ENCODE results near the gene CENPE. TPM values are rescaled to one million over a fixed set of nuclear protein-coding genes. Genes with fewer than 3 reads are reported as not detected.

The CENPE gene
- total RNA-seq, 2 donors from 2014 or later: 0.41 to 1.3 TPM

DNA sequence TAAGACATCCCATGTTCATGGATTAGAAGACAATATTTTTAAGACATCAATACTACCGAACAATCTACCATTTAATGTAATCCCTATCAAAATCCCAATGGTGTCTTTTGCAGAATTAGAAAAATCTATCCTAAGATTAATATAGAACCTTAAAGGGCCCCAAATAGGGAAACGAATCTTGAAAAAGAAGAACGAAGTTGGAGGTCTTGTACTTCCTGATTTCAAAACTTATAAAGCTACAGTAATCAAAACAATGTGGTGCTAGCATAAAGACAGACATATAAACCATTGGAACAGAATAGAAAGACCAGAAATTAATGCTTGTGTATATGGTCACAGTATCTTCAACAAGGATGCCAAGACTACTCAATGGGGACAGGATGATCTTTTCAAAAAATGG, 42.0 kb downstream of the CENPE start:
- H3K4me1 ChIP-seq (ENCODE audit: control insufficient read depth in 1 of 2, low read depth in 2 of 2): no peaks in the 10 kb centered on the region
- no peaks in the 10 kb centered on the region for H3K36me3 ChIP-seq
- DNase-seq (ENCODE audit: low spot score) (no peak), ATAC-seq (ENCODE audit: insufficient number of reproducible peaks, low FRiP score, low read depth) (no peak)
- H3K4me3 ChIP-seq: no peak overlapping the region
- TF ChIP-seq, protein P1, sequence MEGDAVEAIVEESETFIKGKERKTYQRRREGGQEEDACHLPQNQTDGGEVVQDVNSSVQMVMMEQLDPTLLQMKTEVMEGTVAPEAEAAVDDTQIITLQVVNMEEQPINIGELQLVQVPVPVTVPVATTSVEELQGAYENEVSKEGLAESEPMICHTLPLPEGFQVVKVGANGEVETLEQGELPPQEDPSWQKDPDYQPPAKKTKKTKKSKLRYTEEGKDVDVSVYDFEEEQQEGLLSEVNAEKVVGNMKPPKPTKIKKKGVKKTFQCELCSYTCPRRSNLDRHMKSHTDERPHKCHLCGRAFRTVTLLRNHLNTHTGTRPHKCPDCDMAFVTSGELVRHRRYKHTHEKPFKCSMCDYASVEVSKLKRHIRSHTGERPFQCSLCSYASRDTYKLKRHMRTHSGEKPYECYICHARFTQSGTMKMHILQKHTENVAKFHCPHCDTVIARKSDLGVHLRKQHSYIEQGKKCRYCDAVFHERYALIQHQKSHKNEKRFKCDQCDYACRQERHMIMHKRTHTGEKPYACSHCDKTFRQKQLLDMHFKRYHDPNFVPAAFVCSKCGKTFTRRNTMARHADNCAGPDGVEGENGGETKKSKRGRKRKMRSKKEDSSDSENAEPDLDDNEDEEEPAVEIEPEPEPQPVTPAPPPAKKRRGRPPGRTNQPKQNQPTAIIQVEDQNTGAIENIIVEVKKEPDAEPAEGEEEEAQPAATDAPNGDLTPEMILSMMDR (IDR thresholded peaks at IDR 0.05): no peak
- no peaks in the 10 kb centered on the region for H3K9me3 ChIP-seq
- H3K27ac ChIP-seq: no peak overlapping the region
- no peaks in the 10 kb centered on the region for H3K27me3 ChIP-seq (replicated peaks; ENCODE audit: insufficient read depth)

DNA sequence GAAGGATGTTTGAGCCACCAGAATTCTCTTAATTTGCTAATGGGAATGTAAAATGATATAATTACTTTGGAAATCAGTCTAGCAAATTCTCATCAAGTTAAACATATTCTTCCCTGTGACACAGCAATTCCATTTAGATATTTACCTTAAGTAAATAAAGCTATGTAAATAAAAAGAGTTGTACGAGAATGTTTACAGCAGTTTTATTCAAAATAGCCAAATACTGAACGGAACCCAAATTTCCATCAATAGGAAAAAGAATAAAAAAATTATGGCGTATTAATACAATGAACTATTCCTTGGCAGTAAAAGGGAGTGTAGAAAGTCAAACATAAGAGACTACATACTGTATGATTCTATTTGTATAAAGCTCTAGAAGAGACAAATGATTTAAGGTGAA, 45.8 kb downstream of the CENPE start:
- Histone ChIP-seq H3K27ac (no peak overlapping the region), H3K27me3 (replicated peaks; ENCODE audit: insufficient read depth) (no peaks in the 10 kb centered on the region)
- no peak for ATAC-seq (ENCODE audit: insufficient number of reproducible peaks, low FRiP score, low read depth)

DNA sequence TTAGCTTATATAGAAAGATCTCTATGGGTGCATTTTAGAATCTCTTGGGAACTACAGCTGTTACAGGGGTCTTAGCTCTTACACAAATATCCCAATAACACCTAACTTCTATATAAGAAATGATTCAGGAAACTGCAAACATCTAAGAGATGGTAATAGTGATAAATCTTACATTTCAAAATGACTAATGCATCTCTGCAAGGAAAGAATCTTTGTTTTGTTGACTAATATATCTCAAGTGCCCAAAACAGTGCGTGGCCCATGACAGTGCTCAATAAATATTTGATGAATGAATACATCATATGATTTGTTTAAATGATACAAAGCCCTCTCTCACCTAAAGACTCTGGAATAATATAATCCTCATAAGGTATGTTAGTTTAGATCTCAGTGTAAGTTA, 47.5 kb downstream of the CENPE start:
- Histone ChIP-seq H3K27ac (no peak overlapping the region), H3K36me3 (no peaks in the 10 kb centered on the region), H3K27me3 (replicated peaks; ENCODE audit: insufficient read depth) (no peaks in the 10 kb centered on the region), H3K9me3 (no peaks in the 10 kb centered on the region), H3K4me1 (ENCODE audit: control insufficient read depth in 1 of 2, low read depth in 2 of 2) (no peaks in the 10 kb centered on the region), H3K4me3 (no peak overlapping the region)
- DNase-seq (ENCODE audit: low spot score) (no peak), ATAC-seq (ENCODE audit: insufficient number of reproducible peaks, low FRiP score, low read depth) (no peak)
- TF ChIP-seq, protein P1 (IDR thresholded peaks at IDR 0.05): no peak

More for the DNA sequence above, 45.8 kb downstream of the CENPE start:
- no peak overlapping the region for H3K4me3 ChIP-seq
- no peaks in the 10 kb centered on the region for H3K4me1 ChIP-seq (ENCODE audit: control insufficient read depth in 1 of 2, low read depth in 2 of 2)
- DNase-seq (ENCODE audit: low spot score): no peak
- H3K36me3 ChIP-seq: no peaks in the 10 kb centered on the region
- H3K9me3 ChIP-seq: no peaks in the 10 kb centered on the region
- TF ChIP-seq, protein P1 (IDR thresholded peaks at IDR 0.05): no peak

DNA sequence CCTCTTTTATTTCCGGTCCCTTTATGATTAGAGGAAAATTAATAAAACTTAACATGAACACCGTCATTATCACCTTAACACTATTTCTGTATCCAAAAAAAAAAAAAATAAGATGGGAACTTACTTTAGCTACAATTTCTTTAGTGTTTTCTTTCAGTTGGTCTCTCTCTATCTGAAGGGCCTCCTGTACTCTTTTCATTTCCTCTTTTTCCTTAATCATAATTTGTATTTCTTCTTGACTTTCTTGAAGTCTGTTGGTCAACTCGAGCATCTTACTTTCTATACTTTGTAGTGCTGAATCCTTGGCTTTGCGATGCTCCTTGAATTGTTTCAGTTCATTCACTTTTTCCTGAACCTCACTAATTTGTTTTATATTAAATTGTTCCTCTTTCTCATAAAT, 53.2 kb downstream of the CENPE start:
- TF ChIP-seq, protein P1 (IDR thresholded peaks at IDR 0.05): no peak
- H3K27me3 ChIP-seq (replicated peaks; ENCODE audit: insufficient read depth): no peaks in the 10 kb centered on the region
- no peaks in the 10 kb centered on the region for H3K36me3 ChIP-seq
- no peak for ATAC-seq (ENCODE audit: insufficient number of reproducible peaks, low FRiP score, low read depth)
- no peaks in the 10 kb centered on the region for H3K4me1 ChIP-seq (ENCODE audit: control insufficient read depth in 1 of 2, low read depth in 2 of 2)
- no peak overlapping the region for H3K27ac ChIP-seq
- H3K9me3 ChIP-seq: no peaks in the 10 kb centered on the region
- DNase-seq (ENCODE audit: low spot score): no peak
- no peak overlapping the region for H3K4me3 ChIP-seq

DNA sequence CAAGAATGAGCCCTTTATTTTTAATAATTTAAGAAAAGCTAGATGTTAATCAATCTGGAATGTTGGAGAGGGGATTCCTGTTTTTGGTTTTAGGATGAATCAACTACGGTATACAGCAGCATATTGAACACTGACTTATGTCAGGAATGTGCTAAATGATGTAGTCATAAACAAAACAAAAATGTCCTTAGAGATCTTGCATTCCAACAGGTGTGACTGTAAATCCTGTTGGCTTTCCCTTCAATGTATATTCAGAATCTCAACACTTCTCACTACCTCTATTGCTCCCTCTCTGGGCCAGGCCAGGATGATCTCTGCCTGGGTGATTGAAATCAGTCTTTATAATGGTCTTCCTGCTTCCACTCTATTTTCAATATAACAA, 60.7 kb downstream of the CENPE start:
- H3K9me3 ChIP-seq: no peaks in the 10 kb centered on the region
- H3K27ac ChIP-seq: no peak overlapping the region
- no peak overlapping the region for H3K4me3 ChIP-seq
- TF ChIP-seq, protein P1 (IDR thresholded peaks at IDR 0.05): no peak
- H3K36me3 ChIP-seq: no peaks in the 10 kb centered on the region
- H3K4me1 ChIP-seq (ENCODE audit: control insufficient read depth in 1 of 2, low read depth in 2 of 2): no peaks in the 10 kb centered on the region
- ATAC-seq (ENCODE audit: insufficient number of reproducible peaks, low FRiP score, low read depth) (no peak), DNase-seq (ENCODE audit: low spot score) (no peak)
- no peaks in the 10 kb centered on the region for H3K27me3 ChIP-seq (replicated peaks; ENCODE audit: insufficient read depth)
